Measurements from ENCODE around the gene MRPS18A. TPM values are rescaled to one million over a fixed set of nuclear protein-coding genes. Genes with fewer than 3 reads are reported as not detected.

MRPS18A gene
- total and polyA plus RNA-seq, 9 of the 15 experiments (the other 6 are each of a cell fraction or from before 2014, with no cell fraction given), result 87.5 to 243 (median 125) TPM

GRCh38 chr6:43702534-43703440 lies 15.2 kb upstream of the MRPS18A start (continued):
- no peak for TF ChIP-seq NR2F6 (CRISPR knock-in tag; IDR thresholded peaks at IDR 0.05)
- TF ChIP-seq SFPQ (IDR thresholded peaks at IDR 0.05; ENCODE audit: low read depth, low read length), result no peak
- peak; percentile 99 for TF ChIP-seq NBN (IDR thresholded peaks at IDR 0.05; ENCODE audit: low read depth)
- peak; percentile 86 for TF ChIP-seq BRD9 (IDR thresholded peaks at IDR 0.05; ENCODE audit: low read depth, partially characterized antibody)
- no peak for TF ChIP-seq GTF2A2 (tag; IDR thresholded peaks at IDR 0.05)
- no peak for TF ChIP-seq HEY1 (CRISPR knock-in tag; IDR thresholded peaks at IDR 0.05; ENCODE audit: borderline replicate concordance)
- no peak for TF ChIP-seq E2F5 (CRISPR knock-in tag; IDR thresholded peaks at IDR 0.05)
- TF ChIP-seq, protein P1, sequence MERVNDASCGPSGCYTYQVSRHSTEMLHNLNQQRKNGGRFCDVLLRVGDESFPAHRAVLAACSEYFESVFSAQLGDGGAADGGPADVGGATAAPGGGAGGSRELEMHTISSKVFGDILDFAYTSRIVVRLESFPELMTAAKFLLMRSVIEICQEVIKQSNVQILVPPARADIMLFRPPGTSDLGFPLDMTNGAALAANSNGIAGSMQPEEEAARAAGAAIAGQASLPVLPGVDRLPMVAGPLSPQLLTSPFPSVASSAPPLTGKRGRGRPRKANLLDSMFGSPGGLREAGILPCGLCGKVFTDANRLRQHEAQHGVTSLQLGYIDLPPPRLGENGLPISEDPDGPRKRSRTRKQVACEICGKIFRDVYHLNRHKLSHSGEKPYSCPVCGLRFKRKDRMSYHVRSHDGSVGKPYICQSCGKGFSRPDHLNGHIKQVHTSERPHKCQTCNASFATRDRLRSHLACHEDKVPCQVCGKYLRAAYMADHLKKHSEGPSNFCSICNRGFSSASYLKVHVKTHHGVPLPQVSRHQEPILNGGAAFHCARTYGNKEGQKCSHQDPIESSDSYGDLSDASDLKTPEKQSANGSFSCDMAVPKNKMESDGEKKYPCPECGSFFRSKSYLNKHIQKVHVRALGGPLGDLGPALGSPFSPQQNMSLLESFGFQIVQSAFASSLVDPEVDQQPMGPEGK (CRISPR knock-in tag; IDR thresholded peaks at IDR 0.05; ENCODE audit: borderline replicate concordance), result no peak
- TF ChIP-seq CSDE1 (IDR thresholded peaks at IDR 0.05), result 0 out of 4 replicates have a peak, but pooled peaks of 1 of the 2 experiments have one; percentile 55
- TF ChIP-seq E2F1 (CRISPR knock-in tag; IDR thresholded peaks at IDR 0.05), result 0 out of 2 replicates have a peak, but pooled peaks have one; percentile 63
- peak; percentile 54; the same call in 1 of the 2 replicates for TF ChIP-seq ZNF644 (tag; IDR thresholded peaks at IDR 0.05; ENCODE audit: low read depth)
- no peak; the same call in 1 of the 2 replicates for TF ChIP-seq ZNF143 (CRISPR knock-in tag; IDR thresholded peaks at IDR 0.05)
- TF ChIP-seq ZKSCAN8 (CRISPR knock-in tag; IDR thresholded peaks at IDR 0.05), result peak; percentile 71
- no peak for TF ChIP-seq ZNF780A (CRISPR knock-in tag; IDR thresholded peaks at IDR 0.05)
- TF ChIP-seq ASH1L (IDR thresholded peaks at IDR 0.05; ENCODE audit: borderline replicate concordance, low read depth, partially characterized antibody), result no peak
- TF ChIP-seq DDX20 (tag; IDR thresholded peaks at IDR 0.05; ENCODE audit: low read depth), result no peak
- TF ChIP-seq ZNF79 (CRISPR knock-in tag; IDR thresholded peaks at IDR 0.05; ENCODE audit: low read depth), result no peak
- TF ChIP-seq ZNF175 (CRISPR knock-in tag; IDR thresholded peaks at IDR 0.05; ENCODE audit: low read depth), result no peak
- TF ChIP-seq THRB (CRISPR knock-in tag; conservative IDR thresholded peaks at IDR 0.05), result peak; percentile 98
